ENCODE measurements around the gene NCK2. TPM values are rescaled to one million over a fixed set of nuclear protein-coding genes. Genes with fewer than 3 reads are reported as not detected.

Gene NCK2
- total RNA-seq, 1 experiment from 2014 or later = 19.9 TPM

GRCh38 chr2:105806996-105807395 is 62.3 kb downstream of the NCK2 start:
- no peak for DNase-seq (ENCODE audit: extremely low read depth, low read depth)

- DNase-seq (ENCODE audit: extremely low read depth, low read depth) = no peak
Measured at GRCh38 chr2:105808423-105809096, 63.8 kb downstream of the NCK2 start.

GRCh38 chr2:105809097-105809473 is 64.4 kb downstream of the NCK2 start:
- DNase-seq (ENCODE audit: extremely low read depth, low read depth) = no peak

- DNase-seq (ENCODE audit: extremely low read depth, low read depth) = no peak
Measured at GRCh38 chr2:105809723-105810122, 65.0 kb downstream of the NCK2 start.

- no peak for DNase-seq (ENCODE audit: extremely low read depth, low read depth)
Measured at GRCh38 chr2:105812180-105813044, 67.7 kb downstream of the NCK2 start.

- DNase-seq (ENCODE audit: extremely low read depth, low read depth) = no peak
Measured at GRCh38 chr2:105813045-105813315, 68.3 kb downstream of the NCK2 start.

GRCh38 chr2:105813405-105813804 is 68.7 kb downstream of the NCK2 start:
- no peak for DNase-seq (ENCODE audit: extremely low read depth, low read depth)

GRCh38 chr2:105814291-105814940 is 69.7 kb downstream of the NCK2 start:
- no peak for DNase-seq (ENCODE audit: extremely low read depth, low read depth)

- no peak for DNase-seq (ENCODE audit: extremely low read depth, low read depth)
Measured at GRCh38 chr2:105815401-105815800, 70.7 kb downstream of the NCK2 start.

GRCh38 chr2:105820151-105820550 is 75.4 kb downstream of the NCK2 start:
- no peak for DNase-seq (ENCODE audit: extremely low read depth, low read depth)

- no peak for DNase-seq (ENCODE audit: extremely low read depth, low read depth)
Measured at GRCh38 chr2:105820691-105821090, 76.0 kb downstream of the NCK2 start.

GRCh38 chr2:105821428-105822125 is 76.9 kb downstream of the NCK2 start:
- DNase-seq (ENCODE audit: extremely low read depth, low read depth) = no peak

GRCh38 chr2:105822186-105822585 is 77.5 kb downstream of the NCK2 start:
- no peak for DNase-seq (ENCODE audit: extremely low read depth, low read depth)

- no peak for DNase-seq (ENCODE audit: extremely low read depth, low read depth)
Measured at GRCh38 chr2:105824446-105824845, 79.7 kb downstream of the NCK2 start.

- no peak for DNase-seq (ENCODE audit: extremely low read depth, low read depth)
Measured at GRCh38 chr2:105827351-105828096, 82.8 kb downstream of the NCK2 start.

- DNase-seq (ENCODE audit: extremely low read depth, low read depth) = no peak
Measured at GRCh38 chr2:105828558-105828957, 83.8 kb downstream of the NCK2 start.

GRCh38 chr2:105834931-105835330 is 90.2 kb downstream of the NCK2 start:
- no peak for DNase-seq (ENCODE audit: extremely low read depth, low read depth)

GRCh38 chr2:105836341-105836740 is 91.6 kb downstream of the NCK2 start:
- no peak for DNase-seq (ENCODE audit: extremely low read depth, low read depth)

- DNase-seq (ENCODE audit: extremely low read depth, low read depth) = no peak
Measured at GRCh38 chr2:105836840-105837692, 92.4 kb downstream of the NCK2 start.

- DNase-seq (ENCODE audit: extremely low read depth, low read depth) = no peak
Measured at GRCh38 chr2:105839793-105840192, 95.1 kb downstream of the NCK2 start.
